ENCODE data around the gene PLA2G4E.

- TF ChIP-seq CTCF (IDR thresholded peaks at IDR 0.05) = no peak
- TF ChIP-seq POLR2A (IDR thresholded peaks at IDR 0.05) = no peak
- no peak for TF ChIP-seq POLR2AphosphoS5 (IDR thresholded peaks at IDR 0.05)
- TF ChIP-seq EP300 (IDR thresholded peaks at IDR 0.05) = no peak
These were observed 35.3 kb downstream of the PLA2G4E start for GRCh38 chr15:41985236-41986160.
